ENCODE results near the gene TPD52L1.

The TPD52L1 gene

GRCh38 chr6:125164696-125165095, 11.1 kb downstream of the TPD52L1 start:
- WGBS (ENCODE audit: extremely low coverage, insufficient coverage, low lambda C conversion rate): no CpG with 5 or more reads among the region's 4 CpGs
- Histone ChIP-seq H3K9ac (ENCODE audit: low read length) (no peak overlapping the region), H3K18ac (ENCODE audit: low read length) (no peak overlapping the region), H3K79me2 (ENCODE audit: control insufficient read depth, insufficient read depth, low read length) (no peaks in the 10 kb centered on the region), H3K36me3 (ENCODE audit: control insufficient read depth, insufficient read depth, low read length) (no peaks in the 10 kb centered on the region), H3K4me3 (ENCODE audit: low read length) (no peak overlapping the region), H3K4me2 (ENCODE audit: low read length) (no peak overlapping the region), H3K4me1 (ENCODE audit: control insufficient read depth, low read depth, low read length) (no peaks in the 10 kb centered on the region), H3K27me3 (ENCODE audit: insufficient read depth, low read length, poor library complexity) (no peaks in the 10 kb centered on the region), H3K27ac (ENCODE audit: low read depth, low read length) (no peak overlapping the region), H3K23ac (ENCODE audit: low read length) (no peak overlapping the region), H3K79me1 (ENCODE audit: low read length) (no peaks in the 10 kb centered on the region), H3K56ac (ENCODE audit: low read length) (no peak overlapping the region), H3K4ac (ENCODE audit: low read depth, low read length) (no peak overlapping the region), H4K8ac (ENCODE audit: low read depth, low read length) (no peak overlapping the region), H2BK5ac (ENCODE audit: low read length) (no peak overlapping the region), H2BK120ac (ENCODE audit: low read depth, low read length) (no peak overlapping the region), H2BK15ac (replicated peaks; ENCODE audit: low read depth) (no peak overlapping the region), H4K5ac (ENCODE audit: low read length) (no peak overlapping the region), H2AK5ac (ENCODE audit: low read length) (no peak overlapping the region)
- no peak for DNase-seq

- Histone ChIP-seq H3K27me3 (ENCODE audit: insufficient read depth, low read length, poor library complexity) (no peaks in the 10 kb centered on the region), H3K18ac (ENCODE audit: low read length) (no peak overlapping the region), H3K79me2 (ENCODE audit: control insufficient read depth, insufficient read depth, low read length) (no peaks in the 10 kb centered on the region), H2BK120ac (ENCODE audit: low read depth, low read length) (no peak overlapping the region), H3K36me3 (ENCODE audit: control insufficient read depth, insufficient read depth, low read length) (no peaks in the 10 kb centered on the region), H3K4me1 (ENCODE audit: control insufficient read depth, low read depth, low read length) (no peaks in the 10 kb centered on the region), H3K79me1 (ENCODE audit: low read length) (no peaks in the 10 kb centered on the region), H3K4ac (ENCODE audit: low read depth, low read length) (no peak overlapping the region), H4K8ac (ENCODE audit: low read depth, low read length) (no peak overlapping the region), H3K56ac (ENCODE audit: low read length) (no peak overlapping the region), H2BK5ac (ENCODE audit: low read length) (no peak overlapping the region), H3K9ac (ENCODE audit: low read length) (no peak overlapping the region), H3K4me2 (ENCODE audit: low read length) (no peak overlapping the region), H3K27ac (ENCODE audit: low read depth, low read length) (no peak overlapping the region), H2AK5ac (ENCODE audit: low read length) (no peak overlapping the region), H3K4me3 (ENCODE audit: low read length) (no peak overlapping the region), H3K23ac (ENCODE audit: low read length) (no peak overlapping the region), H4K5ac (ENCODE audit: low read length) (no peak overlapping the region), H2BK15ac (replicated peaks; ENCODE audit: low read depth) (no peak overlapping the region)
- DNase-seq: no peak
- WGBS (ENCODE audit: extremely low coverage, insufficient coverage, low lambda C conversion rate): no CpG with 5 or more reads among the region's 1 CpG
Measured at GRCh38 chr6:125165256-125165655, 11.7 kb downstream of the TPD52L1 start.

- no peak overlapping the region for H2BK120ac ChIP-seq (ENCODE audit: low read depth, low read length)
- H2BK5ac ChIP-seq (ENCODE audit: low read length): no peak overlapping the region
- H3K9ac ChIP-seq (ENCODE audit: low read length): no peak overlapping the region
- no peak overlapping the region for H4K5ac ChIP-seq (ENCODE audit: low read length)
- H3K79me1 ChIP-seq (ENCODE audit: low read length): no peaks in the 10 kb centered on the region
- H2AK5ac ChIP-seq (ENCODE audit: low read length): no peak overlapping the region
- H3K56ac ChIP-seq (ENCODE audit: low read length): no peak overlapping the region
- H3K4me1 ChIP-seq (ENCODE audit: control insufficient read depth, low read depth, low read length): no peaks in the 10 kb centered on the region
- H3K27me3 ChIP-seq (ENCODE audit: insufficient read depth, low read length, poor library complexity): no peaks in the 10 kb centered on the region
- H4K8ac ChIP-seq (ENCODE audit: low read depth, low read length): no peak overlapping the region
- H3K4ac ChIP-seq (ENCODE audit: low read depth, low read length): no peak overlapping the region
- no peak overlapping the region for H3K23ac ChIP-seq (ENCODE audit: low read length)
- H2BK15ac ChIP-seq (replicated peaks; ENCODE audit: low read depth): no peak overlapping the region
- H3K18ac ChIP-seq (ENCODE audit: low read length): no peak overlapping the region
- no peaks in the 10 kb centered on the region for H3K36me3 ChIP-seq (ENCODE audit: control insufficient read depth, insufficient read depth, low read length)
- no peak overlapping the region for H3K4me2 ChIP-seq (ENCODE audit: low read length)
- no peak overlapping the region for H3K4me3 ChIP-seq (ENCODE audit: low read length)
- no peak overlapping the region for H3K27ac ChIP-seq (ENCODE audit: low read depth, low read length)
- no peak for DNase-seq
- H3K79me2 ChIP-seq (ENCODE audit: control insufficient read depth, insufficient read depth, low read length): no peaks in the 10 kb centered on the region
- WGBS (ENCODE audit: extremely low coverage, insufficient coverage, low lambda C conversion rate): no CpG with 5 or more reads among the region's 4 CpGs
Measured at GRCh38 chr6:125165776-125166175, 12.2 kb downstream of the TPD52L1 start.

GRCh38 chr6:125166711-125167110, 13.1 kb downstream of the TPD52L1 start:
- no peaks in the 10 kb centered on the region for H3K79me1 ChIP-seq (ENCODE audit: low read length)
- no CpG with 5 or more reads among the region's 3 CpGs for WGBS (ENCODE audit: extremely low coverage, insufficient coverage, low lambda C conversion rate)
- H3K4me3 ChIP-seq (ENCODE audit: low read length): no peak overlapping the region
- H3K4me2 ChIP-seq (ENCODE audit: low read length): no peak overlapping the region
- no peak overlapping the region for H2BK5ac ChIP-seq (ENCODE audit: low read length)
- no peak overlapping the region for H3K9ac ChIP-seq (ENCODE audit: low read length)
- H2AK5ac ChIP-seq (ENCODE audit: low read length): no peak overlapping the region
- H3K27me3 ChIP-seq (ENCODE audit: insufficient read depth, low read length, poor library complexity): no peaks in the 10 kb centered on the region
- H2BK15ac ChIP-seq (replicated peaks; ENCODE audit: low read depth): no peak overlapping the region
- no peak overlapping the region for H3K56ac ChIP-seq (ENCODE audit: low read length)
- H3K4ac ChIP-seq (ENCODE audit: low read depth, low read length): no peak overlapping the region
- H3K4me1 ChIP-seq (ENCODE audit: control insufficient read depth, low read depth, low read length): no peaks in the 10 kb centered on the region
- H3K23ac ChIP-seq (ENCODE audit: low read length): no peak overlapping the region
- H3K27ac ChIP-seq (ENCODE audit: low read depth, low read length): no peak overlapping the region
- DNase-seq: no peak
- no peaks in the 10 kb centered on the region for H3K79me2 ChIP-seq (ENCODE audit: control insufficient read depth, insufficient read depth, low read length)
- H3K36me3 ChIP-seq (ENCODE audit: control insufficient read depth, insufficient read depth, low read length): no peaks in the 10 kb centered on the region
- H2BK120ac ChIP-seq (ENCODE audit: low read depth, low read length): no peak overlapping the region
- no peak overlapping the region for H4K5ac ChIP-seq (ENCODE audit: low read length)
- H4K8ac ChIP-seq (ENCODE audit: low read depth, low read length): no peak overlapping the region
- no peak overlapping the region for H3K18ac ChIP-seq (ENCODE audit: low read length)

GRCh38 chr6:125167579-125167978, 14.0 kb downstream of the TPD52L1 start:
- H3K18ac ChIP-seq (ENCODE audit: low read length): no peak overlapping the region
- no peak overlapping the region for H4K5ac ChIP-seq (ENCODE audit: low read length)
- H3K36me3 ChIP-seq (ENCODE audit: control insufficient read depth, insufficient read depth, low read length): no peaks in the 10 kb centered on the region
- H3K4me3 ChIP-seq (ENCODE audit: low read length): no peak overlapping the region
- H2BK5ac ChIP-seq (ENCODE audit: low read length): no peak overlapping the region
- no peaks in the 10 kb centered on the region for H3K79me2 ChIP-seq (ENCODE audit: control insufficient read depth, insufficient read depth, low read length)
- no peak overlapping the region for H3K4me2 ChIP-seq (ENCODE audit: low read length)
- no peaks in the 10 kb centered on the region for H3K27me3 ChIP-seq (ENCODE audit: insufficient read depth, low read length, poor library complexity)
- H3K4ac ChIP-seq (ENCODE audit: low read depth, low read length): no peak overlapping the region
- no peak overlapping the region for H4K8ac ChIP-seq (ENCODE audit: low read depth, low read length)
- no peaks in the 10 kb centered on the region for H3K4me1 ChIP-seq (ENCODE audit: control insufficient read depth, low read depth, low read length)
- no CpG with 5 or more reads among the region's 2 CpGs for WGBS (ENCODE audit: extremely low coverage, insufficient coverage, low lambda C conversion rate)
- no peak overlapping the region for H3K56ac ChIP-seq (ENCODE audit: low read length)
- H2AK5ac ChIP-seq (ENCODE audit: low read length): no peak overlapping the region
- DNase-seq: no peak
- H3K23ac ChIP-seq (ENCODE audit: low read length): no peak overlapping the region
- no peaks in the 10 kb centered on the region for H3K79me1 ChIP-seq (ENCODE audit: low read length)
- no peak overlapping the region for H2BK15ac ChIP-seq (replicated peaks; ENCODE audit: low read depth)
- no peak overlapping the region for H3K9ac ChIP-seq (ENCODE audit: low read length)
- no peak overlapping the region for H2BK120ac ChIP-seq (ENCODE audit: low read depth, low read length)
- no peak overlapping the region for H3K27ac ChIP-seq (ENCODE audit: low read depth, low read length)

GRCh38 chr6:125169058-125169457, 15.5 kb downstream of the TPD52L1 start:
- H3K4ac ChIP-seq (ENCODE audit: low read depth, low read length): no peak overlapping the region
- H2BK5ac ChIP-seq (ENCODE audit: low read length): no peak overlapping the region
- H4K8ac ChIP-seq (ENCODE audit: low read depth, low read length): no peak overlapping the region
- H3K56ac ChIP-seq (ENCODE audit: low read length): no peak overlapping the region
- H3K9ac ChIP-seq (ENCODE audit: low read length): no peak overlapping the region
- no peaks in the 10 kb centered on the region for H3K79me2 ChIP-seq (ENCODE audit: control insufficient read depth, insufficient read depth, low read length)
- no peaks in the 10 kb centered on the region for H3K4me1 ChIP-seq (ENCODE audit: control insufficient read depth, low read depth, low read length)
- no peak overlapping the region for H3K4me2 ChIP-seq (ENCODE audit: low read length)
- no peak overlapping the region for H3K23ac ChIP-seq (ENCODE audit: low read length)
- H3K18ac ChIP-seq (ENCODE audit: low read length): no peak overlapping the region
- H3K27me3 ChIP-seq (ENCODE audit: insufficient read depth, low read length, poor library complexity): no peaks in the 10 kb centered on the region
- no peak overlapping the region for H4K5ac ChIP-seq (ENCODE audit: low read length)
- no peaks in the 10 kb centered on the region for H3K79me1 ChIP-seq (ENCODE audit: low read length)
- WGBS (ENCODE audit: extremely low coverage, insufficient coverage, low lambda C conversion rate): no CpG with 5 or more reads among the region's 3 CpGs
- no peaks in the 10 kb centered on the region for H3K36me3 ChIP-seq (ENCODE audit: control insufficient read depth, insufficient read depth, low read length)
- no peak overlapping the region for H2BK15ac ChIP-seq (replicated peaks; ENCODE audit: low read depth)
- no peak overlapping the region for H2BK120ac ChIP-seq (ENCODE audit: low read depth, low read length)
- no peak overlapping the region for H2AK5ac ChIP-seq (ENCODE audit: low read length)
- DNase-seq: no peak
- no peak overlapping the region for H3K27ac ChIP-seq (ENCODE audit: low read depth, low read length)
- no peak overlapping the region for H3K4me3 ChIP-seq (ENCODE audit: low read length)

All from mesendoderm (in vitro differentiated cells).